Lower leg skin (tissue), 3 donors: ENCODE measurements around the gene CD207.

Experiments used
- POLR2A ChIP-seq, 2 donors: fragments of 450-650 bp; IDR thresholded peaks; one replicate each; pipeline ENCODE4 v1.6.1; 2016 to 2017; ENCODE audit warnings: antibody characterized with exemption in 2 of 2, mild to moderate bottlenecking in 1 of 2, moderate library complexity in 1 of 2
- TF ChIP-seq, protein P1 (sequence below), 3 donors: fragments of 450-650 bp; IDR thresholded peaks; one replicate each; pipeline ENCODE4 v1.5.1; 2016; ENCODE audit warnings: antibody characterized with exemption in 3 of 3, mild to moderate bottlenecking in 3 of 3, moderate library complexity in 2 of 3

GRCh38 chr2:70807828-70808118 is 27.8 kb downstream of the CD207 start:
- no peak for TF ChIP-seq POLR2A (IDR thresholded peaks at IDR 0.05)
- TF ChIP-seq, protein P1, sequence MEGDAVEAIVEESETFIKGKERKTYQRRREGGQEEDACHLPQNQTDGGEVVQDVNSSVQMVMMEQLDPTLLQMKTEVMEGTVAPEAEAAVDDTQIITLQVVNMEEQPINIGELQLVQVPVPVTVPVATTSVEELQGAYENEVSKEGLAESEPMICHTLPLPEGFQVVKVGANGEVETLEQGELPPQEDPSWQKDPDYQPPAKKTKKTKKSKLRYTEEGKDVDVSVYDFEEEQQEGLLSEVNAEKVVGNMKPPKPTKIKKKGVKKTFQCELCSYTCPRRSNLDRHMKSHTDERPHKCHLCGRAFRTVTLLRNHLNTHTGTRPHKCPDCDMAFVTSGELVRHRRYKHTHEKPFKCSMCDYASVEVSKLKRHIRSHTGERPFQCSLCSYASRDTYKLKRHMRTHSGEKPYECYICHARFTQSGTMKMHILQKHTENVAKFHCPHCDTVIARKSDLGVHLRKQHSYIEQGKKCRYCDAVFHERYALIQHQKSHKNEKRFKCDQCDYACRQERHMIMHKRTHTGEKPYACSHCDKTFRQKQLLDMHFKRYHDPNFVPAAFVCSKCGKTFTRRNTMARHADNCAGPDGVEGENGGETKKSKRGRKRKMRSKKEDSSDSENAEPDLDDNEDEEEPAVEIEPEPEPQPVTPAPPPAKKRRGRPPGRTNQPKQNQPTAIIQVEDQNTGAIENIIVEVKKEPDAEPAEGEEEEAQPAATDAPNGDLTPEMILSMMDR (IDR thresholded peaks at IDR 0.05), result no peak
